Smooth muscle cell (in vitro differentiated cells): ENCODE data around the gene SAMM50. TPM values are rescaled to one million over a fixed set of nuclear protein-coding genes. Genes with fewer than 3 reads are reported as not detected.

Experiments used
- DNase-seq: peaks from one replicate; lab custom pipeline; 2025; ENCODE audit not compliant: unreplicated experiment; lab: John Stamatoyannopoulos, UW
- H2AFZ ChIP-seq: fragments of 200-600 bp; sonication (generic); 2 replicates; pipeline ENCODE4 v1.6.0; 2016; ENCODE audit warnings: antibody characterized with exemption, low read depth, mild to moderate bottlenecking
- H3F3A ChIP-seq: fragments of 200-600 bp; sonication (generic); 2 replicates; pipeline ENCODE4 v1.6.0; 2017; ENCODE audit warnings: antibody characterized with exemption, low read depth
- H3K27ac ChIP-seq: fragments of 200-600 bp; sonication (generic); 2 replicates; pipeline ENCODE4 v1.5.1; 2016; ENCODE audit warnings: low read depth, mild to moderate bottlenecking
- H3K27me3 ChIP-seq: fragments of 200-600 bp; sonication (generic); 2 replicates; pipeline ENCODE4 v1.6.1; 2016; ENCODE audit warnings: low read depth, mild to moderate bottlenecking
- H3K36me3 ChIP-seq: fragments of 200-600 bp; sonication (generic); 2 replicates; pipeline ENCODE4 v1.5.1; 2016; ENCODE audit warnings: low read depth
- H3K4me1 ChIP-seq: fragments of 200-600 bp; sonication (generic); 2 replicates; pipeline ENCODE4 v1.5.1; 2016; ENCODE audit warnings: low read depth
- H3K4me2 ChIP-seq: fragments of 200-600 bp; sonication (generic); 2 replicates; pipeline ENCODE4 v1.6.0; 2016; ENCODE audit warnings: mild to moderate bottlenecking
- H3K4me3 ChIP-seq: fragments of 200-600 bp; sonication (generic); 2 replicates; pipeline ENCODE4 v1.5.1; 2016; ENCODE audit warnings: mild to moderate bottlenecking
- H3K79me2 ChIP-seq: fragments of 200-600 bp; sonication (generic); 2 replicates; pipeline ENCODE4 v1.6.0; 2016; ENCODE audit warnings: low read depth, mild to moderate bottlenecking
- H3K9ac ChIP-seq: fragments of 200-600 bp; sonication (generic); 2 replicates; pipeline ENCODE4 v1.6.0; 2016; ENCODE audit warnings: low read depth
- H3K9me3 ChIP-seq: fragments of 200-600 bp; sonication (generic); replicated peaks from 2 replicates; pipeline ENCODE4 v1.5.1; 2016; ENCODE audit warnings: low read depth
- H4K20me1 ChIP-seq: fragments of 200-600 bp; sonication (generic); 2 replicates; pipeline ENCODE4 v1.6.0; 2016; ENCODE audit warnings: low read depth
- WGBS: methylation state at CpG from one replicate; pipeline ENCODE4 v1.1.7; 2016; ENCODE audit warnings: low lambda C conversion rate; 5-methylcytosine and 5-hydroxymethylcytosine counted together
- polyA plus RNA-seq: library from polyadenylated mRNA; unstranded; fragments of >200 nt; fragmentation: Nextera tagmentation; extraction: Ambion mirVana; gene quantifications from 2 replicates; pipeline ENCODE4 v1.2.1, GENCODE V29; 2016
- total RNA-seq: library from RNA; depleted of rRNA; stranded (reverse); fragments of >200 nt; gene quantifications from 2 replicates; pipeline ENCODE4 v1.2.3, GENCODE V29; 2014
- TF ChIP-seq, protein P1 (sequence below): fragments of 200-600 bp; sonication (generic); IDR thresholded peaks from 2 replicates; pipeline ENCODE4 v1.5.1; 2017; ENCODE audit warnings: borderline replicate concordance, mild to moderate bottlenecking, antibody characterized with exemption; ENCODE audit not compliant: insufficient read depth, poor library complexity, severe bottlenecking

The SAMM50 gene
- total and polyA plus RNA-seq, 2 experiments from 2014 or later, result 43.6 to 56.1 TPM

DNA sequence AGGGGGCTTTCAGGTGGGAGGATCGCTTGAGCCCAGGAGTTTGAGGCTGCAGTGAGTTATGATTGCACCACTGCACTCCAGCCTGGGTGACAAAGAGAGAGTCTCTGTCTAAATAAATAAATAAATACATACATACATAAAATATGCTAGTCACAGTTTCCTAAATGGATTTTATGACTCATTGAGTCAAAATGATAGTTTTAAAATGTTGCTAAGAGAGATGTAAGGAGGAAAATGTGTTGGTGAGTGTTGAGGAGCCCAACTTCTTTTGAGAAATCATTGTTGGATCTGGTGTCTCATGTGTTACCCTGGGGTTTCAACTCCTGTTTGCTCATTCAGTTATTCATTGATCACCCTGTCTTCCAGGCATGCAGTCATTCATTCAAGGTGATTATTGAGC is 89.9 kb downstream of the SAMM50 start:
- 88% methylated on average over 1 of the region's 1 CpG for WGBS
- H3K79me2 ChIP-seq, result no peaks in the 10 kb centered on the region
- no peak for DNase-seq

More for the DNA sequence above, 89.9 kb downstream of the SAMM50 start:
- H4K20me1 ChIP-seq, result peaks cover 70% of the 10 kb centered on the region
- no peaks in the 10 kb centered on the region for H3K27me3 ChIP-seq
- no peak overlapping the region for H3K4me2 ChIP-seq
- TF ChIP-seq, protein P1, sequence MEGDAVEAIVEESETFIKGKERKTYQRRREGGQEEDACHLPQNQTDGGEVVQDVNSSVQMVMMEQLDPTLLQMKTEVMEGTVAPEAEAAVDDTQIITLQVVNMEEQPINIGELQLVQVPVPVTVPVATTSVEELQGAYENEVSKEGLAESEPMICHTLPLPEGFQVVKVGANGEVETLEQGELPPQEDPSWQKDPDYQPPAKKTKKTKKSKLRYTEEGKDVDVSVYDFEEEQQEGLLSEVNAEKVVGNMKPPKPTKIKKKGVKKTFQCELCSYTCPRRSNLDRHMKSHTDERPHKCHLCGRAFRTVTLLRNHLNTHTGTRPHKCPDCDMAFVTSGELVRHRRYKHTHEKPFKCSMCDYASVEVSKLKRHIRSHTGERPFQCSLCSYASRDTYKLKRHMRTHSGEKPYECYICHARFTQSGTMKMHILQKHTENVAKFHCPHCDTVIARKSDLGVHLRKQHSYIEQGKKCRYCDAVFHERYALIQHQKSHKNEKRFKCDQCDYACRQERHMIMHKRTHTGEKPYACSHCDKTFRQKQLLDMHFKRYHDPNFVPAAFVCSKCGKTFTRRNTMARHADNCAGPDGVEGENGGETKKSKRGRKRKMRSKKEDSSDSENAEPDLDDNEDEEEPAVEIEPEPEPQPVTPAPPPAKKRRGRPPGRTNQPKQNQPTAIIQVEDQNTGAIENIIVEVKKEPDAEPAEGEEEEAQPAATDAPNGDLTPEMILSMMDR, result no peak
- no peaks in the 10 kb centered on the region for H3K36me3 ChIP-seq
- H3K9me3 ChIP-seq, result no peaks in the 10 kb centered on the region
- no peak overlapping the region for H3K4me3 ChIP-seq
- no peak overlapping the region for H2AFZ ChIP-seq
- no peak overlapping the region for H3K27ac ChIP-seq
- no peaks in the 10 kb centered on the region for H3F3A ChIP-seq
- peaks cover 12% of the 10 kb centered on the region for H3K4me1 ChIP-seq
- H3K9ac ChIP-seq, result no peak overlapping the region

Other genes with a start within 250 kb of the SAMM50 start
- 1.6 and 2.9 TPM in 2 replicates for gene EFCAB6, start 143.1 kb upstream of the SAMM50 start, total RNA-seq
- gene EFCAB6, start 143.1 kb upstream of the SAMM50 start, polyA plus RNA-seq, result 0.59 and 0.80 TPM in 2 replicates
- gene SULT4A1, start 92.9 kb upstream of the SAMM50 start, total RNA-seq, result 2.6 and 2.7 TPM in 2 replicates
- gene SULT4A1, start 92.9 kb upstream of the SAMM50 start, polyA plus RNA-seq, result 4.9 and 5.0 TPM in 2 replicates
- not detected in 2 replicates for gene PNPLA5, start 63.4 kb upstream of the SAMM50 start, total RNA-seq
- not detected in 2 replicates for gene PNPLA5, start 63.4 kb upstream of the SAMM50 start, polyA plus RNA-seq
- 11.6 and 14.5 TPM in 2 replicates for gene PNPLA3, start 31.6 kb upstream of the SAMM50 start, total RNA-seq
- 8.2 and 11.0 TPM in 2 replicates for gene PNPLA3, start 31.6 kb upstream of the SAMM50 start, polyA plus RNA-seq
- 24.8 and 36.6 TPM in 2 replicates for gene PARVB, start 68.9 kb downstream of the SAMM50 start, total RNA-seq
- gene PARVB, start 68.9 kb downstream of the SAMM50 start, polyA plus RNA-seq, result 35.1 and 35.6 TPM in 2 replicates
- gene PARVG, start 225.5 kb downstream of the SAMM50 start, total RNA-seq, result 0.40 and 0.90 TPM in 2 replicates
- not detected in 2 replicates for gene PARVG, start 225.5 kb downstream of the SAMM50 start, polyA plus RNA-seq